Stromal cell of bone marrow (primary cell): ENCODE data around the gene NCAM2.

Experiments used
- DNase-seq: peaks from one replicate; pipeline ENCODE4 v3.0.0-alpha.2; 2012; ENCODE audit warnings: low read depth

Gene NCAM2

DNA sequence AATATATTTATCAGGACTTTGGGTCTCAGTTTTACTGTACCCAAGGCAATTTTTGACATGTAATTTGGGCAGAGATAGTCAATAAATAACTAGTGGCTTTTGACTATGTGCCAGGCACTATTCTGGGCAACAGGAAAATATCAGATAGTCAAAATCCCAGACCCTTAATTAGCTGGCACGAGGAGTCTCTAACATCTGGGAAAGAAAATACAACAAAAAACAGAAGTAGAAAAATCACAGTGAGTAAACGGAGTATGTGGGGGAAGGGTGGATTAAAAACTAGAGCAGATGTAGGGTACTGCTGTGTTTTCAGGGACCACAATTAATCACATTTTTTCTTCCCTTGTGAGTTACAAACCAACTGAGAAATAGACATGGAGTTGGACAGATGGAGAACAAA, 217.8 kb downstream of the NCAM2 start:
- no peak for DNase-seq

DNA sequence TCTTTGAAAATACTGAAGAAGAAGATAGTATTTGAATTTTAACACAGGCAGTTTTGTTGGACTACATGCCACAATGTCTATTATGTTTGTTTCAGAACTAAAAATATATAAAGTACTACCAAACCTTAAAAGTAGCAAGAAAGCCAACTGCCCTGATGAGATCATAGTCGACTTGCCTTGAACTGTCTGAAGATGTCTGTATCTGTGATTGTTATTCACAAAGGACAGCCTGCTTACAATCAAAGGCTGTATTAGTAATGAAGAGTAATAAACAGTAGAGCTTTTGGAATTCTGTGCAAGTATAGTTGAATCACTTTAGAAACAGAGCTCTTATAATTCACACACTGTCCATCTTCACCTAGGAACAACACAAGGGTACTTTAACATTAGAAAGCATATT, 228.3 kb downstream of the NCAM2 start:
- DNase-seq: no peak

DNA sequence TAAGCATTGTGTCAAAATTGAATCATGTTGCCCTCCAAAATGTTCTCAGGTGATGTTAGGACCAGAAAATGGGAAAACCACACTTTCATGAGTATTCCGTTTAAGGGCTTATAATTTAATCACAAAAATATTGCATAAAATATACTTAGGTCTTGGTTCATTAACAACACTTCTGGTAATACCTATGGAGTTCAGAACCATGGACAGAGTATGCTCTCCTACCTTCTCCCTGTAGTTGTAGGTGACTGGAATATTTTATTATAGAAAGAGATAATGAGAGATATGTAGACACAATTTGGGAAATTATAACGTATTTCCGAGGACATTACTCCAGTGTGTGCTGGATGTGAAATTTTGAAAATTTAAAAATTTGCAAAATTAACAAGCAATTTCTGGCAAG, 232.5 kb downstream of the NCAM2 start:
- no peak for DNase-seq

DNA sequence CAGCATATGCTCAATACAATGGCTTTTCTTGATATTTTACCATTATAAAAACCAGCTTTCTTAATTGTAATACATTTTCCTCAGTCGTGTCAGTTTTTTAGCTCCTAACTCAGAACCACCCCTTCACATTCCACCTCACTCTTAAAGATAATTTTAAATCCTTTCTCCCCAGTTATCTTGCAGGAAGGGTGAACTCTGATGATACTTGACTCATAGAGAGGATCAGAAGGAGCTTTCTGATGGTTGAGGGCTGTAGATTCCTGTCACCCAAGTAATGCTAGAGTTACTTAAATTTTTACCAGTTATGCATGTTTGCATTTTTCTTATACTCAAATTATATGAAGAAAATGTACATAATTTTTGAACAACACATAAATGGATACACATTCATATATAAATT, 233.7 kb downstream of the NCAM2 start:
- DNase-seq: no peak

DNA sequence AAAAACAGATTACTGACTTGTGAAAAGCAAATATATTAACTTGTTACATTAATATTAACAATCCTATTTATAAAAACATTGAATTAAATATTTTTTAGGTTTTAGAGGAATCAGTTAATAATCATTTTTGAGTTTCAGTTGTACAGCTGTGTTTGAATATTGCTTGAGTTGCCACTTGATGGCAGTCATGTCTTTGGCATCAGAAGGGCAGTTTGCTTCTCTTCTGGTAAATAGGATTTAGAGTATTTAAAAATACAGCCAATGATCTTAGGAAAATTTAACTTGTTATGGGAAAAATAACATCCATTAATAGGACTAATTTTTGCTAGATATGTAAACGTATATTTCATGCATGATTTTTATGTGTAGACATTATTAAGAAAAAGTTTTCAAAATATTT, 234.1 kb downstream of the NCAM2 start:
- peak; percentile 36 for DNase-seq

DNA sequence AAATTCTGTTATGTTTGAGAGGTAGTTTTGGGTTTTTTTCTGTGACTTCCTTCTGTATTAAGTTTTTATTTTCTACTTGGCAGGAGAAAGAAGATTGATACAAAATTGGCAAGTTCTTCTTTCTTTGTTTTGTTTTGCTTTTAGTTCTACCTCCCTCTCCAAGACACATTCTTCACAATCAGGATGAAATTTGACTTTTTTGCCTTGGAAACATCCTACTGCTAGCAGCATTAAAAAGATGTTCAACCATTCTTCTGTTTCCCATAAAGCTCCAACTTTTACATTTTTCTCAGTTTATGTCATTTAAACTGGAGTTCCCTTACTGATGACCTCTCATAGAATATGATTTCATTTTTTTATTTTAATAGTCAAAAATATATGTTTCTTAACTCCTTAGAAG, 234.8 kb downstream of the NCAM2 start:
- DNase-seq: no peak

DNA sequence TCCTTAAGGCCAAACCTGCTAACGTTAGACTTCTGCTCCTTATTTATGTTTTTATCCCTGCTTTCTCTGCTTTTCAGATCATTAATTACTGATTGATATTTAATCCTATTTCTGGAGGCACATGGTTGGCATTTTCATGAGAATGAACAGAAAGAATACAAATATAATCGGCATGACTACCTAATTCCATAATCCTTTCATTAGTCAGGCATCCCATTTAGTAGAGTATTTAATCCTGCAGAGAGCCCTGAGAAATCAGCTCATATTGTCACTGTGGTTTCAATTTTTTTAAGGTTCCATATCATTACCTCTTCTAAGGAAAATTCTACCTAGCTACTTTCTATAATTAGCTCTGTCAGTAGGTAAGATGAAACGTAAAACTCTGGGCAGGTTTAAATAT, 238.8 kb downstream of the NCAM2 start:
- DNase-seq: no peak

DNA sequence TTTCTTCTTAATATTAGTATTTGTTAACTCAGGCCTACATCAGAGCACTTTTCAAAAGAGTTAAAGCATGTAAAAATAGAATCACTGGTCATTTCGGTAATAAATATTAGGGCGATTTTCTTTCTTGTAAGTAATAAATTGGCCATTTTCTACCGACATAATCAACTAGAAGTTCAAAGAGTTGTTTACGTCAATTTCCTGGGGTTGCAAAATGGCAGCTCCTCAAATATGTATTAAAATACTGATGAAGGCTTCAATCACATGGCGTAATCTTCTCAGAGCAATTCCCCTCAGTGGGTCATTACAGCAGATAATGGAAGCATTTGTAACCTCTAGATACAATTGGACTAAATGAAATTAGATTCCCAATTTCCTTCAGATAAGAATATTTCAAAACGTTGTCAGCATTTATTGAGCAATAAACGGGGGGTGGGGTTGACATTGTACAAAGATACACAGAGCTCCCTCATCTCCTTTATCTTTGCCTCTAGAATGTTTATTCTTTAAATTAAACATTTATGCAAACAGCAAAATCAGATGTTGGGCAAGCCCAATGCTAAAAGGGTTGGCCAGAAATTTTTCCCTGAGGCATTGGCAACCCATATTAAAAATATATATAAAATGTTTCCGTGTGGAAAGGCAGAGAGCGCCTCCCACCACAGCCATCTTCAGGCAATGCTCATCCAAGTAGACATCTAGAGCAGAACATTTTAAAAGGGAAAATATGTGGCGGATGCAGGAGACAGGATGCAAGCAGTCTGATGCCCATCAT, 240.6 kb downstream of the NCAM2 start:
- DNase-seq: no peak

DNA sequence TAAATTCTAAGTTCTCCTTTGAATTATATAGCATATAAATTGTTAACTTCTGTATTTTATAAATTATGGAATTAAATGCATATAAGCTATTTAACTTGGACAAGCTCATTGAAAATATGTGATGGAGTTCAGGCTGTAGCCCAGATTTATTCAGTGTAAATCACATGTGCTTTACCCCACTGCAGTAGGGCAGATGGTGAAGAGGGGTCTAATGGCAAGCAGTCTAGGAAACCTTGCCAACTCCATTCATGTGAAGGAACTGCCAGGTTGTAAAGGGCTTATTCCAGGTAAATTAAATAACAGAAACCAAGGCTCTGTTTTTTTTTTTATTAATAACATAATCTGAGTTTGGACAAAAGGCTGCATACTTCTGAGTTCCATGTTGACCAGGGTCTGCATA, 243.2 kb downstream of the NCAM2 start:
- no peak for DNase-seq

DNA sequence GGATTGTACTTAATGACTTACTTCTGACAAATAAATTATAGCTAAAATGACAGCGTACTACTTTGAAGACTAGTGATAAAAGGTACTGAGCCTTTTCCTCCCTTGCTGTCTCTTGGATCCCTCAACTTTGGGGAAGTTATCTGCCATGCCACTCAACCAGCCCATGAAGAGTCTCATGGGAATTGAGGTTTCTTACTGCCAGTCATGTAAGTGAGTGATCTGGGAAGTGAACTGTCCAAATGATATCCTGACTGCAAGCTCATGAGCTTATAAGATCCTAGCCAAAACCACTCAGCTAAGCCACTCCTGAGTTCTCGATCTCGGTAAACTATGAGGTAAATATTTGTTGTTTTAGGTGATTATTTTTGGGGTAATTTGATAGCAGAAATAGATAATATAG, 247.8 kb downstream of the NCAM2 start:
- DNase-seq: no peak

DNA sequence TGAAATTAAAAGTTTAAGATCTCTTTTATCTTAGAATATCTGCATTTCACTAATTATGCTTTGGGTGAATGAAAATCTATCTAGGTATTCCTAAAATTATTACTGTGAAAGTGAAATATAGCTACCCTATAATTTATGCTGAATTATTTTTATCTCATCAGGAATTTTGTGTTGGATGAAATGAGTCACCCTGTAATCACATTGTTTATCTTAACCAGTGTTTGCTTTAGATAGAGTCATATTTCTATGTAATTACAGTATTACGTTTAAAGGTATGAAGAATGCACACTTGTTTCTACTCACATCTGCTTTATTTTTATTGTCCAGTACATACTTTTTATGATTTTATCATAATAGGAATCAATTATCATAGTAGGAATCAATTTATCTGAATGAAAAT, 249.2 kb downstream of the NCAM2 start:
- no peak for DNase-seq

DNA sequence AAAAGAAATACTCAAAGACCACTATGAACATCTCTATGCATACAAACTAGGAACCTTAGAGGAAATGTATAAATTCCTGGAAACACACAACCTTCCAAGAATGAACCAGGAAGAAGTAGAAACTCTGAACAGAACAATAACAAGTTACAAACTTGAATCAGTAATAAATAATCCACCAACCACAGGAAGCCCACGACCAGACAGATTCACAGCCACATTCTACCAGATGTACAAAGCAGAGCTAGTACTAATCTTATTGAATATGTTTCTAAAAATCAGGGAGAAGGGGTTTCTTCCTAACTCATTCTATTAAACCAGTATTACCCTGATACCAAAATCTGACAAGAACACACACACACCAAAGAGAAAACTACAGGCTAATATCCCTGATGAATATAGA, 263.8 kb downstream of the NCAM2 start:
- DNase-seq: no peak

DNA sequence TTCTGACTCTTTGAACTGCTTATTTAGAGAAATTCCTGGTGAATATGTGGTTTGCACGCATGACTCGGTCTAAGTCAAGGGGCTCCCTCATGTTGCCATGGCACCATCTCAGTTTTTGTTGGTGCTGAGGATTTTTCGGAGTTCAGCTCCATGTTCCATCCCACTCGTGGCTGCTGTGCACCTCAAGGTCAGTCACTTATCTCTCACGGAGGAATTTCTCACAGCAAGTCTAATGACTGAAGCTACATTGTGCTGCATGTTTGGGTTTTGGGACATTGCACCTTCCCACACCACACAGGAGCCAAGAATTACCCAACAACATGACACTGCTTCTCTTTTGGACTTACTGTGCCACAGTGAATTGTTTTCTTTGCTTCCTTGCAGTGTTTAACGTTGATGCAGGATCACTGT, 269.9 kb downstream of the NCAM2 start:
- peak; percentile 2 for DNase-seq

DNA sequence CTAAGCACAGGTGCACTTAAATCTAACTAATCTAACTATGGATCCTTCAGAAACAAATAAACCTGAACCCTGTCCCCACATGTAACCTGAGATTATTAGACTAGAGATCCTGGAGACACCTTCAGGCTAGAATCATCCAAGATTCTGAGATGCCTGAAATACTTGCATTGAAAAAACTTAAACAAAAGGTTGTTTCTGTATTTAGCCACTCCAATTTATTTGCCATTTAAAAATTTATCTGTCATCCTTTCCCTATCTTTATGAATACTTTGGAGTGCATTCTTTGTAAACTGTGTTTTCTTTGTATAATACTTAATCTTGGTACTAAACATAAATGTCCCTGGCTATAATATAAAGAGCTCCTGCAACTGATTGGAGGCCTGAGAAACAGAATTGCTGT, 270.7 kb downstream of the NCAM2 start:
- DNase-seq: no peak

DNA sequence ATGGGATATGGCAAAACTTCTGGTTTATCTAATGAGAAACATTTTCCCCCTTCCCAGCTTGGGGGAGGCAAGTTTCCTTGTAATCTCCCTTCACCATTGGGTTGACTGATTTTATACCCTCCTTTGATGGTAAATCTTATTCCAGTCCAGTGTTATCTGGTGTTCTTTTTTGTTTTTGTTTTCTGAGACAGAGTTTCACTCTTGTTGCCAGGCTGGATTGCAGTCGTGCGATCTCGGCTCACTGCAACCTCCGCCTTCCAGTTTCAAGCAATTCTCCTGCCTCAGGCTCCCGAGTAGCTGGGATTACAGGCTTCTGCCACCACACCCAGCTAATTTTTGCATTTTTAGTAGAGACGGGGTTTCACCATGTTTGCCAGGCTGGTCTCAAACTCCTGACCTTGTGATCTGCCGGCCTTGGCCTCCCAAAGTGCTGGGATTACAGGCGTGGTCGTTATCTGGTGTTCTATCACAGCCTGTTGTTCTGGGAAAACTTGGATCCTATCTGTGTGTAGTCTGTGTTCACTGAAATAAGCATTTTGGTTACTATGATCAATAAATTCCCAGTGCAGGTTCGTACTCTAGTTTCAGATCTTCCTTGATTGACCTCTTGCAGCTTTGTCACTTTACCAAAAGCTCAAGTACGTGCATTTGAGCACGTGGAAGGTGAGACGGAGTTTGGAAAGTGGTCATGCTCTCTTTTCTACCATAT, 281.1 kb downstream of the NCAM2 start:
- no peak for DNase-seq

DNA sequence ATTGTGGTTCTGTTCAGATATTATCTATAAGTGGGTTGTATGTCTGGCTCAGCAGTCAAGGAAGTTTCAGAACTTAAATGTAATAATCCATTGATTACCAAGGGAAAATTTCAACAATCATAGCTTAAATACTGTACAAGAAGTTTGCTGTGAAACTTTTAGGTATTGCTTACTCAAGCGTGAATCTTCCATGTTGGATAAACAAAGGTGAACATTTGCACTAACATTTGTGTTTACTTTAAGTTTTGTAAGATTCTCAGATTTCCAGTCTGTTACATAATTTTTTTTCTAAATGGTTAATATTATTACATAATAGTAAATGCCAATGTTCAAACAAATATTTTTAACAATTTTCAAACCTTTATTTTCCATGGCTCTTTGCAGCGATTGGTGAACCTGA, 285.6 kb downstream of the NCAM2 start:
- no peak for DNase-seq

DNA sequence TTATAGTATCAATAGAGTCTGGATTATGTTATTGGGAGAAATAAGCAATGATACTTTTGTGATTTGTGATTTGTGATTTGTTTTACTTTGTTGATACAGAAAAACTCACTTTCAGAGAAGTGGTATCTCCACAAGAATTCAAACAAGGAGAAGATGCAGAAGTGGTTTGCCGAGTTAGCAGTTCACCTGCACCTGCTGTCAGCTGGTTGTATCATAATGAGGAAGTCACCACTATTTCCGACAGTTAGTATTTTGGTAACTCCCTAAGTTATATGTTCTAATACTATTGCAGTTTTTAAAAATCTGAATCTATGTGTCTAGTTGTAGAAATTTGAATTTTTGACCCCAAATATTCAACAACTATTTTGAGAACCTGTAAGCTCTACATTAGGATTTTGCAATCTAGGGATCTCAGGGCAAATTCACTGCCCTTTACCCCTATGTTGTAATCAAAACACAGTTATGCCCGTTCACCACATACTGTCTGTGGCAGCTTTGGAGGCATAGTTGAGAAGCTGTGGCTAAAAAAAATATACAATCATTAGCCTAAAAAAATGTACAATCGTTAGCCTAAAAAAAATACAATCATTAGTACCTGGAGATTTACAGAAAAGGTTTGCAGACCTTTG, 288.1 kb downstream of the NCAM2 start:
- no peak for DNase-seq

DNA sequence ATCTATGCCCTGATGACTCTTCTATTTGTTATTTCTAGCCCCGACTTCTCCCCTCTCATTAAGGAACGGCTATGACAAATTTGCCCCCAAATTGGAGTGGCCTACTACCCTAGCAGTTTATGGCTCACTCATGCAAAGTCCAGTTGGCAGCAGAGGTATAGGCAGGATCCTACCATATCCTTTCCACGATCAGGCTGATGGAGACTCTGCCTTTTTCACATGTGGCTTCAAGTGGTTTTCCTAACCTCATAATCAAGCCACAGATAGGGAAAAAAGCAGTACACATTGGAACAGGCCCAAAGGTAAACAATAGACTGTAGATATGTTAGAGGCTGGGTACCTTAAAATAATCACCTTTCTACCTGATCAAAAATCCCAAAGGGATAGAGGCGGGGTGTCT, 292.5 kb downstream of the NCAM2 start:
- DNase-seq: no peak

DNA sequence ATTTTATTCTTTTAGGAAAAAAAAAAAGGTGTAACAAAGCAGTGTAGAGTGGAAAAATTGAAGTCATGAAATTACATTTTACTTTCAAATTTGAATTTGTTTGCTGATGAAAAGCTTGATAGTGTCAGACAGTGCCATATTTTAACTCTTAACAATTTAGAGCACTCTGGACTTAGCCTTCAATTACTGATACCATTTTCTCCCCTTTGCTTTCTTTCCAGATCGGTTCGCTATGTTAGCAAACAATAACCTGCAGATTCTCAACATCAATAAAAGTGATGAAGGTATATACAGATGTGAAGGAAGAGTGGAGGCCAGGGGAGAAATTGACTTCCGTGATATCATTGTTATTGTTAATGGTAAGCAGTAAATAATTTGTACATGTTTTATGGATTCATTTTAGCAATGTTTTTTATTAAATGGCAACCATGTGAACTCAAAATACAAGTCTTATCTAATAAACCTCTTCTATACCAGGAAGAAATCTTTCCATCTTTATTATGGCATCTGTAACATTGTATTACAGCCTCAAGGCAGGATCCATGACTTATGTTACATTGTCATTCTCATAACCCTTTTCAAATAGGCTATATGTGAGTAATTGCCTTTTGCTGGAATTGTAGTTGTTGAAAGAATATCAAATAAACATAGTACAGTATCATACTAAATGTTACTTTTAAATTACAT, 293.8 kb downstream of the NCAM2 start:
- no peak for DNase-seq

DNA sequence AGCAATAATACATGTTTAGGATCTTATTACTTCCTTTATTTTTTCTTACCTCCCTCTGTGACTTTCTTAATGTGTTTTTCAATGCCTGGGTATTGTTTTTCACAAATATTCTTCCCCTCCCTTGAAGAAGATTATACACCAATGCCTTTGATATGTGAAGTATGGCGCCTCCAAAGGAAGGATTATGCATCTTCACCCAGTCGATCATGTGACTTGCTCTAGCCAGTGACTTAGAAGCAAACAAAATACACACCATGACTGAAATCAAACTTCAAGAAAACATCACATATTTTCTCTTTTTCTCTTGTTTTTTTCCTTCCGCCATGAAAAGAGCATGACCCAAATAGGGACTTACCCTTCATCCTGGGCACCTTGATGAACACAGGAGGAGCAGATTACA, 297.1 kb downstream of the NCAM2 start:
- no peak for DNase-seq

DNA sequence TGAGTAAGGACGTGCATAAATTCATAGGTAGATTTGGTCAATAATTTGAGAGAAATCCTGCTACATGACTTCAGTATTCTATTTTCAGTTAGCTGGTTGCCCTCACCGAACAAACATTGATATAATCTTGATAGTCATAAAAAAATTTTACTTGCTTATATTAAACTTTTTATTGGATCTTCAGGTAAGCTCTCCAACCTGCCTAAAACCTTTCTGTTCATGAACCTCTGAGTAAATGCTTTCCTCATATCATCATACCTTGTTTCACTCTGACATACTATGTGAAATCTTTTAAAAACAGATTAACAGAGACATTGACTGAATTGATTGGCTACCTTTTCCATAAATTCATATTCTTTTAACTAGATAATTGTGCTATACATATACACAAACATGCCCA, 299.0 kb downstream of the NCAM2 start:
- no peak for DNase-seq

DNA sequence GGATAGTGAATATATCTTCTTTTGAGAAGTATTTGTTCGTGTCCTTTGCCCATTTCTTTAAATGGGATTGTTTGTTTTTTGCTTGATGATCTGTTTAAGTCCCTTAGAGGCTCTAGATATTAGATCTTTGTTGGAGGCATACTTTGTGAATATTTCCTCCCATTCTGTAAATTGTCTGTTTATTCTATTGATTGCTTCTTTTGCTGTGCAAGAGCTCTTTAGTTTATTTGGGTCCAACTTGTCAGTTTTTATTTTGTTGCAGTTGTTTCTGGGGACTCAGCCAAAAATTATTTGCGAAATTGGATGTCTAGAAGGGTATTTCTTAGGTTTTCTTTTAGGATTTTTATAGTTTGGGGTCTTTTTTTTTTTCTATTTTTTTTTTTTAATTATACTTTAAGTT, 302.8 kb downstream of the NCAM2 start:
- no peak for DNase-seq

DNA sequence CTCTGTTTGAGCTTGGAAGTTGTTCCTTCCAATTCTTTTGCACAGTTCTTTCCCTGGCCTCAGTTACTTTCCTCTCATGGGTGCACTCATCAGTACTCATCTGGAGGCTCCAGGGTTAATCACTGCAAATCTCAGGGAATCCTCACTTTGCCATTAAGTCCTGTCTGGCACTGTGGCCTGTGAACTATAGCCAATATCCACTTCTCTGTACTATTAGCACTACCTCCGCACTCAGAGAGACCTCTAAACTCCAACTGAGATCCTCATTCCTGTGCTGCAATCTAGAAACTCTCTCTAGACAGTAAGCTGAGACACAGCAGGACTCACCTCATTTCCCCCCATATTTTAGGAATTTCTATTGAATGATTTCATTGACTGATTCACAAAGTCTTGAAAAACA, 311.3 kb downstream of the NCAM2 start:
- no peak for DNase-seq
